ENCODE measurements around the gene EGFL6.

DNA sequence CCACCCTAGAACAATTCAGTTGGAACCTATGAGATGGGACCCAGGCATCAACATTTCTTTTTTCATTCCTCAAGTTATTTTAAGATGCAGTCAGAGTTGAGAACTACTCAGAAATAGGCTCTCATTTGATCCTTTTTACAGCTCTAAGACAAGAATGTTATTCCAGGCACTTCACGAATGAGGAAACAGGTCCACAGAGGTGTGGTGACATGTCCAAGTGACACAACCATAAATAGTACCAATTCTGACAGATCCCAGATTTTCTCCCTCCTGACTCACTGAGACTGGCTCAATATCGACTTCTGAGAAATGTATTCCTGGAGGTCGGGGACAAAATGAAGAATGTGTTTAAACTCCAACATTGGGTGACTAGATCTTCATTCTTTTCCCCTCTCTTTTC, 94.6 kb downstream of the EGFL6 start:
- TF ChIP-seq ELF4 (IDR thresholded peaks at IDR 0.05) (no peak), ZNF384 (IDR thresholded peaks at IDR 0.05) (no peak), SP1 (IDR thresholded peaks at IDR 0.05) (no peak), BHLHE40 (IDR thresholded peaks at IDR 0.05; ENCODE audit: borderline replicate concordance) (no peak), FOXK2 (IDR thresholded peaks at IDR 0.05) (no peak), CTBP1 (IDR thresholded peaks at IDR 0.05; ENCODE audit: borderline replicate concordance) (no peak), NFRKB (IDR thresholded peaks at IDR 0.05) (no peak)
